ENCODE measurements around the gene CDS2. TPM values are rescaled to one million over a fixed set of nuclear protein-coding genes. Genes with fewer than 3 reads are reported as not detected.

CDS2 gene
- total and polyA plus RNA-seq, 2 experiments from 2014 or later: 18.7 to 31.9 TPM

GRCh38 chr20:5195655-5196054, 68.8 kb downstream of the CDS2 start:
- H3K36me3 ChIP-seq: no peaks in the 10 kb centered on the region
- DNase-seq (ENCODE audit: low read depth in 1 of 2, low spot score in 1 of 2): no peak
- TF ChIP-seq CTCF (IDR thresholded peaks at IDR 0.05; ENCODE audit: low read depth, low read length): no peak

GRCh38 chr20:5196149-5196548, 69.3 kb downstream of the CDS2 start:
- Histone ChIP-seq H3K9me3 (ENCODE audit: low read depth) (no peaks in the 10 kb centered on the region), H3K27ac (no peak overlapping the region), H3K36me3 (no peaks in the 10 kb centered on the region), H3K4me1 (ENCODE audit: low read depth) (no peaks in the 10 kb centered on the region), H3K27me3 (no peaks in the 10 kb centered on the region), H3K4me3 (no peak overlapping the region)
- no peak for TF ChIP-seq CTCF (IDR thresholded peaks at IDR 0.05; ENCODE audit: low read depth, low read length)
- no peak for DNase-seq (ENCODE audit: low read depth in 1 of 2, low spot score in 1 of 2)

More at GRCh38 chr20:5195655-5196054, 68.8 kb downstream of the CDS2 start:
- Histone ChIP-seq H3K4me3 (no peak overlapping the region), H3K9me3 (ENCODE audit: low read depth) (no peaks in the 10 kb centered on the region), H3K27ac (no peak overlapping the region), H3K27me3 (no peaks in the 10 kb centered on the region), H3K4me1 (ENCODE audit: low read depth) (no peaks in the 10 kb centered on the region)

- H3K4me1 ChIP-seq (ENCODE audit: low read depth): no peaks in the 10 kb centered on the region
- no peaks in the 10 kb centered on the region for H3K27me3 ChIP-seq
- H3K36me3 ChIP-seq: no peaks in the 10 kb centered on the region
- DNase-seq (ENCODE audit: low read depth in 1 of 2, low spot score in 1 of 2): no peak
- no peak for TF ChIP-seq CTCF (IDR thresholded peaks at IDR 0.05; ENCODE audit: low read depth, low read length)
- H3K27ac ChIP-seq: no peak overlapping the region
- H3K9me3 ChIP-seq (ENCODE audit: low read depth): no peaks in the 10 kb centered on the region
- H3K4me3 ChIP-seq: no peak overlapping the region
Observed at GRCh38 chr20:5197270-5197827, 70.5 kb downstream of the CDS2 start.

- H3K27ac ChIP-seq: no peak overlapping the region
- DNase-seq (ENCODE audit: low read depth in 1 of 2, low spot score in 1 of 2): no peak
- no peak for TF ChIP-seq CTCF (IDR thresholded peaks at IDR 0.05; ENCODE audit: low read depth, low read length)
Observed at GRCh38 chr20:5197847-5198650, 71.2 kb downstream of the CDS2 start.

GRCh38 chr20:5198651-5198924, 71.8 kb downstream of the CDS2 start:
- no peaks in the 10 kb centered on the region for H3K36me3 ChIP-seq
- DNase-seq (ENCODE audit: low read depth in 1 of 2, low spot score in 1 of 2): no peak
- H3K27ac ChIP-seq: no peak overlapping the region
- no peaks in the 10 kb centered on the region for H3K9me3 ChIP-seq (ENCODE audit: low read depth)
- H3K27me3 ChIP-seq: no peaks in the 10 kb centered on the region
- no peaks in the 10 kb centered on the region for H3K4me1 ChIP-seq (ENCODE audit: low read depth)
- TF ChIP-seq CTCF (IDR thresholded peaks at IDR 0.05; ENCODE audit: low read depth, low read length): no peak
- no peak overlapping the region for H3K4me3 ChIP-seq

More at GRCh38 chr20:5197847-5198650, 71.2 kb downstream of the CDS2 start:
- Histone ChIP-seq H3K4me3 (no peak overlapping the region), H3K27me3 (no peaks in the 10 kb centered on the region), H3K36me3 (no peaks in the 10 kb centered on the region), H3K4me1 (ENCODE audit: low read depth) (no peaks in the 10 kb centered on the region), H3K9me3 (ENCODE audit: low read depth) (no peaks in the 10 kb centered on the region)
